Thymus (tissue), 11 donors: Measurements from ENCODE around the gene EPHB2. TPM values are rescaled to one million over a fixed set of nuclear protein-coding genes. Genes with fewer than 3 reads are reported as not detected.

ENCODE experiments used
- DNase-seq, 9 donors: peaks; one replicate each; pipeline ENCODE4 v3.0.0-alpha.2; 2013; ENCODE audit warnings: low spot score in 9 of 9, low read depth in 6 of 9, missing footprints in 1 of 9
- H3K27ac ChIP-seq, 2 donors: one replicate each; pipeline ENCODE4 v1.5.1; 2013; ENCODE audit warnings: control low read depth in 1 of 2, low read depth in 1 of 2, low read length in 1 of 2, mild to moderate bottlenecking in 1 of 2, moderate library complexity in 1 of 2
- H3K27me3 ChIP-seq, 2 donors: one replicate each; pipeline ENCODE4 v1.5.1; 2013; ENCODE audit warnings: low read length in 1 of 2; ENCODE audit not compliant: control insufficient read depth in 2 of 2, insufficient read depth in 1 of 2
- H3K36me3 ChIP-seq, 2 donors: one replicate each; pipeline ENCODE4 v1.5.1; 2013; ENCODE audit warnings: low read length in 1 of 2, mild to moderate bottlenecking in 1 of 2, moderate library complexity in 1 of 2; ENCODE audit not compliant: control insufficient read depth in 2 of 2, insufficient read depth in 2 of 2
- H3K4me1 ChIP-seq, 2 donors: one replicate each; pipeline ENCODE4 v1.5.1; 2013; ENCODE audit warnings: low read length in 2 of 2; ENCODE audit not compliant: control insufficient read depth in 2 of 2, insufficient read depth in 2 of 2
- H3K4me3 ChIP-seq, 2 donors: one replicate each; pipeline ENCODE4 v1.5.1; 2013; ENCODE audit warnings: low read length in 2 of 2, control low read depth in 1 of 2, mild to moderate bottlenecking in 1 of 2
- H3K9me3 ChIP-seq, 2 donors: one replicate each; pipeline ENCODE4 v1.5.1; 2013; ENCODE audit warnings: low read length in 1 of 2, mild to moderate bottlenecking in 1 of 2; ENCODE audit not compliant: control insufficient read depth in 2 of 2, insufficient read depth in 1 of 2
- WGBS: extraction: QIAGEN DNeasy Blood & Tissue Kit; methylation state at CpG from one replicate; pipeline ENCODE4 v1.1.7; 2013; 5-methylcytosine and 5-hydroxymethylcytosine counted together
- polyA plus RNA-seq: library from polyadenylated mRNA; stranded (reverse); fragments of 200-250 nt; gene quantifications from one replicate; pipeline ENCODE4 v1.2.3, GENCODE V29; 2013
- total RNA-seq: library from RNA; stranded (reverse); fragments of 120-200 nt; gene quantifications from one replicate; pipeline ENCODE4 v1.2.4, GENCODE V29; 2013
- donor health status: healthy.

Gene EPHB2
- total and polyA plus RNA-seq, 2 donors = 1.6 to 2.6 TPM

DNA sequence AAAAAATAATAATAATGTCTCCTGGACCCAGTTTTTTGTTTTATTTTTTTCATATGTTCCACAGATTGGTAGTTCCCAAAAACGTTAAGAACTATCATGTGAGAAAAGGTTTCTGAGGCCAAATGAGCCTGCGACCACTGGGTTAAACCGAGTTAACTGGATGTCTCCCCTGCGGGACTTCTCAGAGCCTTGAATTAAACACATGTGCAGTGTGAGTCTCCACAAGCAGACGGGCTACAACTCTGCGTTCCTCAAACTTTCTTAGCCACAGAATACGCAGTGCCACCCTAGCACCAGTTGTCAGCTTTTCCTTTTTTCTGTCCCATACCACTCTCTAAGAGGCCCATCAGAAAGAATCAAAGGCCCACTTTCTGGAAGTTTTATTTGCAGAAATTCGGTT lies 164.1 kb downstream of the EPHB2 start:
- no peaks in the 10 kb centered on the region for H3K4me1 ChIP-seq
- no peak for DNase-seq
- H3K27me3 ChIP-seq = no peaks in the 10 kb centered on the region
- H3K27ac ChIP-seq = no peak overlapping the region
- H3K36me3 ChIP-seq = no peaks in the 10 kb centered on the region
- 90% methylated on average over 8 of the region's 8 CpGs for WGBS
- no peak overlapping the region for H3K4me3 ChIP-seq
- H3K9me3 ChIP-seq = no peaks in the 10 kb centered on the region

GRCh38 chr1:22875241-22875640 lies 164.6 kb downstream of the EPHB2 start:
- 78% methylated on average over 10 of the region's 10 CpGs for whole genome bisulfite sequencing
- no peak for DNase-seq
- Histone ChIP-seq H3K27ac (no peak overlapping the region), H3K27me3 (no peaks in the 10 kb centered on the region), H3K9me3 (no peaks in the 10 kb centered on the region), H3K36me3 (no peaks in the 10 kb centered on the region), H3K4me1 (no peaks in the 10 kb centered on the region), H3K4me3 (no peak overlapping the region)

- Histone ChIP-seq H3K4me1 (no peaks in the 10 kb centered on the region), H3K9me3 (no peaks in the 10 kb centered on the region), H3K36me3 (no peaks in the 10 kb centered on the region), H3K4me3 (no peak overlapping the region), H3K27me3 (no peaks in the 10 kb centered on the region), H3K27ac (no peak overlapping the region)
- WGBS = 95% methylated on average over 5 of the region's 5 CpGs
- DNase-seq = no peak
Observed at GRCh38 chr1:22875841-22876240, 165.2 kb downstream of the EPHB2 start.

- Histone ChIP-seq H3K27ac (no peak overlapping the region), H3K4me3 (no peak overlapping the region), H3K9me3 (no peaks in the 10 kb centered on the region), H3K4me1 (no peaks in the 10 kb centered on the region), H3K36me3 (no peaks in the 10 kb centered on the region), H3K27me3 (no peaks in the 10 kb centered on the region)
- DNase-seq = no peak
- whole genome bisulfite sequencing = 89% methylated on average over 20 of the region's 20 CpGs
Observed at GRCh38 chr1:22876359-22877111, 165.9 kb downstream of the EPHB2 start.

DNA sequence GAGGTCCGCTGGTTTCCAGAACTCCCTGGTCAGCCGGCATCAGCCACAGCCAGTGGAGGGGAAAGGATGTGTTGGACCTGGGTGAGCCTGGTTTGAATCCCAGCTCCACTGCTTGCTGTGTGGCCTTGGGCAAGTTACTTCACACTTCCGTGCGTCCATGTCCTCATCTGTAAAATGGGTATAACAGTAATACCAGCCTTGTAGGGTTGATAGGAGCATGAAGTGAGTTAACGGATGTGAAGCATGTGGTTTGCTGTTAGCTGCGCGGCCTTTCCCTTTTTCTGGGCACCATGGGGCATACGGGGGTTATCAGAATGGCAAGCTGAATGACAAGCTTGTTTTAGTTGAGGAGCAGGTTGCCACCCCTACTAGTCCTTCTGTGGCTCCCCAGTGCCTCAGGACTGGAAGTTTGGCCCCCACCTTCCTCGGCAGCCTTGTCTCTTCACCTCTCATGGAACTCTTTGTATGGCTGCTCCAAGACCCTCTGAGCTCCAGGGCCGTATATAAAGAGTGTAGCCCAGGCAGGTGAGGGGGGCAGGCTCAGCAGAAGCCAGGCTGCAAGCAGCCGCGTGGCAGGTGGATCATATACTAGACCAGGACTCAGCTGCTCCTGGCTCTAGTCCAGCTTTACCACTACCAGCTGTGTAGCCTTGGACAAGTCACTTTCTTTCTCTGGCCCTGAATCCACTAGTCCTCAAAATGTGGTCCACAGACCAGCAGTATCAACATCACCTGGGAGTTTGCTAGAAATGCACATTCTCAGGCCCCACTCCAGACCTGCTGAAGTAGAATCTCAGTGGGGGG lies 166.7 kb downstream of the EPHB2 start:
- H3K27ac ChIP-seq = no peak overlapping the region
- no peaks in the 10 kb centered on the region for H3K27me3 ChIP-seq
- no peak overlapping the region for H3K4me3 ChIP-seq
- no peak for DNase-seq
- no peaks in the 10 kb centered on the region for H3K4me1 ChIP-seq
- H3K36me3 ChIP-seq = no peaks in the 10 kb centered on the region
- WGBS = 90% methylated on average over 12 of the region's 12 CpGs
- H3K9me3 ChIP-seq = no peaks in the 10 kb centered on the region

DNA sequence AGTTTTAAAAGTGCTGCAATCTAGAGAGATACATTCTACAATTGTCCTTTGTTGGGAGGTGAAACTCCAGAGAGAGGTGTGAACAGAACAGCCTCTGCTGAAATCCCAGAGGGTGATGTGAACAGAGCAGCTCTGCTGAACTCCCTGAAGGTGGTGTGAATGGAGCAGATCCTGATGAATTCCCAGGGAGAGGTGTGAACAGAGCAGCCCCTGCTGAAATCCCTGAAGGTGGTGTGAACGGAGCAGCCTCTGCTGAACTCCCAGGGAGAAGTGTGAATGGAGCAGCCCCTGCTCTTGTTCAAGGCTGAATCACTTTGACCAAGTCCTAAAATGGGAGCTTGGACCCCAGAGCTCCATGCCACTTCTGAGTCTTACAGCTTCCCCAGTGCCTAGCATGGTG lies 167.3 kb downstream of the EPHB2 start:
- no peak for DNase-seq
- Histone ChIP-seq H3K4me1 (no peaks in the 10 kb centered on the region), H3K27me3 (no peaks in the 10 kb centered on the region), H3K9me3 (no peaks in the 10 kb centered on the region), H3K27ac (no peak overlapping the region), H3K4me3 (no peak overlapping the region), H3K36me3 (no peaks in the 10 kb centered on the region)
- WGBS = 94% methylated on average over 1 of the region's 1 CpG

- DNase-seq = no peak
- Histone ChIP-seq H3K27me3 (no peaks in the 10 kb centered on the region), H3K9me3 (no peaks in the 10 kb centered on the region), H3K4me1 (no peaks in the 10 kb centered on the region), H3K4me3 (no peak overlapping the region), H3K27ac (no peak overlapping the region), H3K36me3 (no peaks in the 10 kb centered on the region)
- WGBS = 91% methylated on average over 13 of the region's 13 CpGs
Observed at GRCh38 chr1:22878626-22879025, 168.0 kb downstream of the EPHB2 start.

- Histone ChIP-seq H3K36me3 (no peaks in the 10 kb centered on the region), H3K27ac (no peak overlapping the region), H3K4me1 (no peaks in the 10 kb centered on the region), H3K4me3 (no peak overlapping the region), H3K9me3 (no peaks in the 10 kb centered on the region), H3K27me3 (no peaks in the 10 kb centered on the region)
- 60% methylated on average over 3 of the region's 3 CpGs for WGBS
- no peak for DNase-seq
Observed at GRCh38 chr1:22879445-22879844, 168.8 kb downstream of the EPHB2 start.

DNA sequence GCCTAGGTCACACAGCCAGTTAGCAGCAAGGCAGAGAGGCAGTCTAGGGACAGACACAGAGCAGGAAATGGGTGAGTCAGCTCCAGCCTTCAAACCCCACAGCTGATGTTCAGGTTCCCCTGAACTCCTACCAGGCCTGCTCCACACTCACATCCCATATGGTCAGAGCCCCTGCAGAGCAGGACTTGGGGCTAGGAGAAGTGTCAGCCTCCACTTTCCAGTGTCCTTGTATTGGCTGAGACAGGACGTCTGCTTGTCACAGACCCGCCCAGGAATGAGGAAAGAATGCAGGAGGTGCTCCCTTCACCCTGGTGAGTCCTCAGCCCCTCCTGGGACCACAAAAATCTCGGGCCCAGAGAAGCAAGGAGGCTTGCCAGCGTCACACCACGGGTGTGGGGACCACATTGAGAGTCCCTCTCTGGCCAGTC lies 169.5 kb downstream of the EPHB2 start:
- Histone ChIP-seq H3K36me3 (no peaks in the 10 kb centered on the region), H3K27me3 (no peaks in the 10 kb centered on the region), H3K4me1 (no peaks in the 10 kb centered on the region), H3K27ac (no peak overlapping the region), H3K9me3 (no peaks in the 10 kb centered on the region), H3K4me3 (no peak overlapping the region)
- no peak for DNase-seq
- WGBS = 83% methylated on average over 5 of the region's 5 CpGs
